GM19467 (cell line): Measurements from ENCODE around the gene ULK2.
"Not testable (repeated sequence)": the region's sequence is repeated elsewhere in the genome, so short reads cannot be mapped to it uniquely, and the experiment has no call there.

Experiments
- ATAC-seq: cut with Tn5 transposase; IDR thresholded peaks from one replicate; pipeline ENCODE4 v1.9.1; 2021; ENCODE audit warnings: mild to moderate bottlenecking, moderate library complexity; ENCODE audit not compliant: unreplicated experiment

ULK2 gene

GRCh38 chr17:19867079-19867328, 732 bp downstream of the ULK2 start:
- no peak for ATAC-seq

- ATAC-seq, result no peak
Observed at GRCh38 chr17:19865021-19865420, 2.7 kb downstream of the ULK2 start.

GRCh38 chr17:19860647-19861177, 7.0 kb downstream of the ULK2 start:
- ATAC-seq, result not testable (repeated sequence)

- no peak for ATAC-seq
Observed at GRCh38 chr17:19857640-19858039, 10.1 kb downstream of the ULK2 start.

- no peak for ATAC-seq
Observed at GRCh38 chr17:19833914-19834313, 33.8 kb downstream of the ULK2 start.

GRCh38 chr17:19830061-19830460, 37.7 kb downstream of the ULK2 start:
- ATAC-seq, result no peak

- no peak for ATAC-seq
Observed at GRCh38 chr17:19812407-19812806, 55.3 kb downstream of the ULK2 start.

- ATAC-seq, result no peak
Observed at GRCh38 chr17:19805006-19805405, 62.7 kb downstream of the ULK2 start.

GRCh38 chr17:19800571-19800970, 67.2 kb downstream of the ULK2 start:
- no peak for ATAC-seq

- no peak for ATAC-seq
Observed at GRCh38 chr17:19799796-19800195, 67.9 kb downstream of the ULK2 start.

GRCh38 chr17:19796457-19796856, 71.3 kb downstream of the ULK2 start:
- no peak for ATAC-seq

GRCh38 chr17:19791918-19792550, 75.7 kb downstream of the ULK2 start:
- ATAC-seq, result no peak

GRCh38 chr17:19787733-19788357, 79.9 kb downstream of the ULK2 start:
- ATAC-seq, result no peak

GRCh38 chr17:19785854-19786253, 81.9 kb downstream of the ULK2 start:
- no peak for ATAC-seq

- no peak for ATAC-seq
Observed at GRCh38 chr17:19781488-19782458, 86.0 kb downstream of the ULK2 start.

GRCh38 chr17:19780846-19781245, 86.9 kb downstream of the ULK2 start:
- no peak for ATAC-seq

GRCh38 chr17:19773534-19773933, 94.2 kb downstream of the ULK2 start:
- ATAC-seq, result no peak

- ATAC-seq, result no peak
Observed at GRCh38 chr17:19771971-19772630, 95.6 kb downstream of the ULK2 start.

GRCh38 chr17:19770985-19771735, 96.6 kb downstream of the ULK2 start:
- ATAC-seq, result no peak

GRCh38 chr17:19769946-19770652, 97.6 kb downstream of the ULK2 start:
- ATAC-seq, result no peak
